Ectodermal cell (in vitro differentiated cells): ENCODE results near the gene TRMT44.
"Not testable (repeated sequence)": the region's sequence is repeated elsewhere in the genome, so short reads cannot be mapped to it uniquely, and the experiment has no call there.

Source experiments
- H3K27ac ChIP-seq: 2 replicates; pipeline ENCODE4 v1.7.0; 2013; ENCODE audit warnings: mild to moderate bottlenecking, low read depth, low read length; ENCODE audit not compliant: insufficient read depth, poor library complexity, severe bottlenecking
- H3K27me3 ChIP-seq: 2 replicates; pipeline ENCODE4 v1.7.0; 2013; ENCODE audit warnings: mild to moderate bottlenecking, low read length; ENCODE audit not compliant: insufficient read depth, control insufficient read depth, poor library complexity, severe bottlenecking
- H3K36me3 ChIP-seq: one replicate; pipeline ENCODE4 v1.7.0; 2013; ENCODE audit warnings: low read length; ENCODE audit not compliant: control insufficient read depth, insufficient read depth
- H3K4me1 ChIP-seq: one replicate; pipeline ENCODE4 v1.7.0; 2013; ENCODE audit warnings: low read length; ENCODE audit not compliant: control insufficient read depth, insufficient read depth
- H3K4me3 ChIP-seq: 2 replicates; pipeline ENCODE4 v1.7.0; 2013; ENCODE audit warnings: low read depth, low read length, control low read depth; ENCODE audit not compliant: insufficient read depth
- H3K9me3 ChIP-seq: 2 replicates; pipeline ENCODE4 v1.7.0; 2013; ENCODE audit warnings: mild to moderate bottlenecking, low read length, moderate library complexity; ENCODE audit not compliant: control insufficient read depth
- WGBS, 2 experiments: methylation state at CpG; one replicate each; pipeline ENCODE4 v1.1.7; 2013; ENCODE audit warnings: missing lambda C conversion rate in 2 of 2; 5-methylcytosine and 5-hydroxymethylcytosine counted together

TRMT44 gene

GRCh38 chr4:8510191-8510590 lies 69.6 kb downstream of the TRMT44 start:
- Histone ChIP-seq H3K4me3 (no peak overlapping the region), H3K27me3 (no peaks in the 10 kb centered on the region), H3K4me1 (peaks cover 25% of the 10 kb centered on the region), H3K36me3 (no peaks in the 10 kb centered on the region), H3K27ac (no peak overlapping the region), H3K9me3 (no peaks in the 10 kb centered on the region)
- 92 to 94% methylated on average over 12 of the region's 12 CpGs for WGBS, 2 experiments

GRCh38 chr4:8510611-8511285 lies 70.2 kb downstream of the TRMT44 start:
- Histone ChIP-seq H3K27me3 (no peaks in the 10 kb centered on the region), H3K4me1 (peaks cover 20% of the 10 kb centered on the region)

GRCh38 chr4:8512510-8512909 lies 71.9 kb downstream of the TRMT44 start:
- WGBS, 2 experiments: 95 to 96% methylated on average over 11 of the region's 11 CpGs
- Histone ChIP-seq H3K27me3 (no peaks in the 10 kb centered on the region), H3K36me3 (no peaks in the 10 kb centered on the region), H3K27ac (no peak overlapping the region), H3K9me3 (no peaks in the 10 kb centered on the region), H3K4me3 (no peak overlapping the region), H3K4me1 (peaks cover 3% of the 10 kb centered on the region)

More at GRCh38 chr4:8510611-8511285, 70.2 kb downstream of the TRMT44 start:
- H3K4me3 ChIP-seq: no peak overlapping the region
- H3K36me3 ChIP-seq: no peaks in the 10 kb centered on the region
- H3K27ac ChIP-seq: no peak overlapping the region
- no peaks in the 10 kb centered on the region for H3K9me3 ChIP-seq
- WGBS, 2 experiments: 88 to 89% methylated on average over 15 of the region's 15 CpGs

GRCh38 chr4:8513080-8513479 lies 72.5 kb downstream of the TRMT44 start:
- not testable (repeated sequence) for H3K36me3 ChIP-seq, H3K27me3 ChIP-seq, H3K9me3 ChIP-seq, H3K27ac ChIP-seq, H3K4me1 ChIP-seq, H3K4me3 ChIP-seq
- WGBS, 2 experiments: 76 to 82% methylated on average over 3 to 4 of the region's 4 CpGs

- H3K9me3 ChIP-seq: no peaks in the 10 kb centered on the region
- H3K27ac ChIP-seq: no peak overlapping the region
- H3K4me1 ChIP-seq: no peaks in the 10 kb centered on the region
- no peaks in the 10 kb centered on the region for H3K36me3 ChIP-seq
- H3K27me3 ChIP-seq: no peaks in the 10 kb centered on the region
- H3K4me3 ChIP-seq: no peak overlapping the region
- 91 to 92% methylated on average over 8 of the region's 8 CpGs for WGBS, 2 experiments
Measured at GRCh38 chr4:8513931-8514330, 73.4 kb downstream of the TRMT44 start.

DNA sequence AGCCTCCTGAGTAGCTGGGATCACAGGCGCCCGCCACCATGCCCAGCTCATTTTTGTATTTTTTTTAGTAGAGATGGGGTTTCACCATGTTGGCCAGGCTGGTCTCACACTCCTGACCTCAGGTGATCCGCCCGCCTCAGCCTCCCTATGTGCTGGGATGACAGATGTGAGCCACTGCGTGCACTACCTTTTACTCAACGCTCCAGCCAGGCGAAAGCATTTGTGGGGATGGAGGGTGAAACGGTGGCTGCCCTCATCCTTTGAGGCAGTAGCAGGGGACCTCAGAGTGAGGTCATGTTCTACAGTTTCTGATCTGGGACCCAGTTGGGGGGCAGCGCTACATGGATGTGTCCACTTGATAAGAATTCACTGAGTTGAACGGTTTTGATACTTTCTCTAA lies 73.8 kb downstream of the TRMT44 start:
- H3K36me3 ChIP-seq: no peaks in the 10 kb centered on the region
- H3K4me3 ChIP-seq: no peak overlapping the region
- no peak overlapping the region for H3K27ac ChIP-seq
- no peaks in the 10 kb centered on the region for H3K4me1 ChIP-seq
- H3K27me3 ChIP-seq: no peaks in the 10 kb centered on the region
- no peaks in the 10 kb centered on the region for H3K9me3 ChIP-seq
- 92 to 95% methylated on average over 10 of the region's 10 CpGs for WGBS, 2 experiments

GRCh38 chr4:8515316-8516060 lies 74.9 kb downstream of the TRMT44 start:
- 88 to 89% methylated on average over 18 of the region's 18 CpGs for WGBS, 2 experiments
- Histone ChIP-seq H3K4me3 (no peak overlapping the region), H3K36me3 (no peaks in the 10 kb centered on the region), H3K9me3 (no peaks in the 10 kb centered on the region), H3K27me3 (no peaks in the 10 kb centered on the region), H3K4me1 (no peaks in the 10 kb centered on the region), H3K27ac (no peak overlapping the region)

DNA sequence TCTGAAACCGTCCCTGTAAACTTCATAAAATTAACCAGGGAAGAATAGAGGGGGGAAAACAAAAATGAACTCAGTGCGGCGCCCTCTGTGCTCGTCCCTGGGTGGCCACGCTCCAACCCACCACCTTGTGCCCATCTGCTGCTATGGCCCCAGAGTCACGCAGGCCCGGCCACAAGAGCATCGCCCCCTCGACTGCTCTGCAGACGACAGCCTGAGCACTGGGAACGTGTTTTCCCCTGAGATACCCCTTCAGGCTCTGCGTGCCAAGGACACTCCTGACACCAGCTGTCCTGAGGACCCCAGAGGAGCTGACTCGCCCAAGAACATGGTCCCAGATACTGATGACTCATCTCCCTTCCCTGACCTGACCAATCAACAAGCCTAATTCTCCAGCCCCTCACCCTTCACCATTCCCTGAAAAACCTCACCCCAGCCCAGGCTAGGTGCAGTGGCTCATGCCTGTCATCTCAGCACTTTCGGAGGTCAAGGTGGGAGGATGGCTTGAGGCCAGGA lies 75.5 kb downstream of the TRMT44 start:
- H3K9me3 ChIP-seq: no peaks in the 10 kb centered on the region
- no peak overlapping the region for H3K4me3 ChIP-seq
- no peaks in the 10 kb centered on the region for H3K27me3 ChIP-seq
- no peaks in the 10 kb centered on the region for H3K4me1 ChIP-seq
- H3K27ac ChIP-seq: no peak overlapping the region
- no peaks in the 10 kb centered on the region for H3K36me3 ChIP-seq
- 92 to 93% methylated on average over 14 of the region's 14 CpGs for WGBS, 2 experiments

DNA sequence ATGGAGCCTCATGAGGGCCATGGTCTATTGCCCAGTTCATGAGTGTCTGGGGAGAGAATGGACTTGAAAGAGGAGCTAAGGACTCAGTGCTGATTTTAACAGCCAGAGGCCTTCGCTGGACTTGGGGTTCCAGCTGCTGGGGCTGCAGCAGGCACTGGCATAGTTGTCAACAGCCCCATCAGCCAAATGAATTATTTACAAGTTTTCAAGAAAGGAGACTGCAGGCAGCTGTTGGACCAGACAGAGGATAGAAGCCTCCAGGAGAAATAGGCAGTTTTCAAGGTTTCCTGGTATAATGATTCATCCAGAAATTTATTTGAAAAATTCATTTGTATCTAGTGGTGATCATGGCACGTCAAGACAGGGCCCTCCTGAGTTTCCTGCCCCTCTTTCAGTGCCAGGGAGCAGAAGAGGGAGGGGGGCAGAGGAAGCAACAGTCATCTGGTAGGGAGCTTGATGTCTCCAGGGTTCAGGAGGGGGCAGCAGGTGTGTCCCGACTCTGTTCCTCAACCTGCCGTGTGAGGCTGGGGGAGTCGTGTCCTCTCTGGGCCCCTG lies 76.5 kb downstream of the TRMT44 start:
- WGBS, 2 experiments: 88 to 92% methylated on average over 5 of the region's 5 CpGs
- Histone ChIP-seq H3K27ac (no peak overlapping the region), H3K9me3 (no peaks in the 10 kb centered on the region), H3K27me3 (no peaks in the 10 kb centered on the region), H3K36me3 (no peaks in the 10 kb centered on the region), H3K4me1 (no peaks in the 10 kb centered on the region), H3K4me3 (no peak overlapping the region)

- Histone ChIP-seq H3K4me1 (no peaks in the 10 kb centered on the region), H3K36me3 (no peaks in the 10 kb centered on the region), H3K4me3 (no peak overlapping the region), H3K27me3 (no peaks in the 10 kb centered on the region), H3K9me3 (no peaks in the 10 kb centered on the region), H3K27ac (no peak overlapping the region)
- WGBS, 2 experiments: 92 to 95% methylated on average over 13 of the region's 13 CpGs
Measured at GRCh38 chr4:8517946-8518345, 77.4 kb downstream of the TRMT44 start.
